HG02981 (cell line): ENCODE data around the gene ABCA12.

Source experiments
- ATAC-seq: cut with Tn5 transposase; IDR thresholded peaks from one replicate; pipeline ENCODE4 v1.9.1; 2021; ENCODE audit warnings: mild to moderate bottlenecking, moderate library complexity; ENCODE audit not compliant: unreplicated experiment

ABCA12 gene

DNA sequence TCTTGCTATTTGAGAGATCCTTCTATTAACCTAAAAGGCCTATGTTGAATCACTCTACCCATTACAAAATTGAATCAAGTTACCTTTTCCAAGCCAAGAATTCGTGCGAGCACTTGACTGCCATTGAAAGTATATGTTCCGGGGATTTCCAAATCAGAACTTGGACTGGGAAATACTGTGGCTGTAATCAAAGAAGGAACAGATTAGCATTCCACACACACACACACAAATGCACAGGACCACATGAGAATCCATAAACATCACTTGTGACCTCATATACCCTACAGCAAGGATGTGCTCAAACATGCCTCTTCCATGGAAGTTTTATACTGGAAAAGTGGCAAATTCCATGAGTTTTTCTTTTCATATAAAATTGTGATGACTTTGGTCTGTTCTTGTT is 86.0 kb downstream of the ABCA12 start:
- ATAC-seq = no peak

GRCh38 chr2:215049341-215049740 is 89.1 kb downstream of the ABCA12 start:
- no peak for ATAC-seq

DNA sequence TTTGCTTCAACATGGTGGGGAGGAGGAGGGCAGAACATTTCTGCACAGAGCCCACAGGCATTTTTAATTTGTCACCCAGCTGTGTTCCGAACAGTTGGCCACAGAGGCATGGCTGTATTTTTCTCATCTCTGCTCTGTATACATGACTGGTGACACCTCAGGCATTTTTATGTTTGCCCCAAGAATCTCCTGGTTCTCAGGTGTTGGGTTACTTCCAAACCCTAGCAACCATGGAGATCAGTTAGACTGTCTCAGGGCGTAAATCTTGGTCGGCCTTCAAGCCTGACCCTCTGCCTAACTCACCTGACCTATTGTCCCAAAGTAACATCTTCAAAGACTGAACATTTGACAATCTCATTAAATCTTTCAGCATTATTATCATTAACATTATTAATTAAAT is 100.0 kb downstream of the ABCA12 start:
- ATAC-seq = no peak

DNA sequence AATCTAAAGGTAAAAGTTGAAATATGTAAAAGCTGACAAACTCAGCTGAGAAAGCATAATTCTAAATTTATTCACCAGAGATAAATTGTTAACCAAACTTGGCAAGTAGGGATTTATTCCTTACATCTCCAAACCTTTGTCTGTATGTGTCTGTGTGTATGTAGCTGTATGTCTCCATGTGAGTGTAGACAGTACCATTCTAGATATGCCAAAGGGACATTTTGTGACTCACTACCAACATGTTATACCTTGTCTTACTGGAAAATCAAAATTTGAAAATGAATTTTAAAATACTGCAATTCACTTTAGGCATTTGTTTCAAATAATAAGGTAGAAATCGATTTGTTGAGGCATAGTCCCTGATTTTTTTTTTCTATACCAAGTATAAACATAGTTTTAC is 102.1 kb downstream of the ABCA12 start:
- no peak for ATAC-seq

- ATAC-seq = no peak
Observed at GRCh38 chr2:215034154-215034553, 104.3 kb downstream of the ABCA12 start.

- ATAC-seq = no peak
Observed at GRCh38 chr2:215032153-215032552, 106.3 kb downstream of the ABCA12 start.

DNA sequence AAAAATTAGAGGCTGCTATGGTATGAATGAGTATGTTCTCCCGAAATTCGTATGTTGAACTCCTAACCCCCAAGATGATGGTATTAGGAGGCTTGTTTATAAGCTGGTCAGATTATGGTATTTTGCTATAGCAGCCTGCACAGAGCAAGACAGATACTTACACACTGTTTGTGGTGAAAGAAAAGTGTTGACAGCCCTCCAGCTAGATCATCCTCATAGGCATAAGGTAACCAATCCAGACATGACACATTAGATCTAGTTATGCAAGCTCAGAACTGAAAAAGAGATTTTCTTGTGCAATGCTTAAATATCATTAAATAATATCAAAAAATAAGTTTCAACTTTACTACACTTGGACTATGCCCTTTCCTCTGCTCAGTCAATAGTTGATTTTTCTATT is 107.1 kb downstream of the ABCA12 start:
- ATAC-seq = no peak

- no peak for ATAC-seq
Observed at GRCh38 chr2:215029936-215030335, 108.5 kb downstream of the ABCA12 start.

DNA sequence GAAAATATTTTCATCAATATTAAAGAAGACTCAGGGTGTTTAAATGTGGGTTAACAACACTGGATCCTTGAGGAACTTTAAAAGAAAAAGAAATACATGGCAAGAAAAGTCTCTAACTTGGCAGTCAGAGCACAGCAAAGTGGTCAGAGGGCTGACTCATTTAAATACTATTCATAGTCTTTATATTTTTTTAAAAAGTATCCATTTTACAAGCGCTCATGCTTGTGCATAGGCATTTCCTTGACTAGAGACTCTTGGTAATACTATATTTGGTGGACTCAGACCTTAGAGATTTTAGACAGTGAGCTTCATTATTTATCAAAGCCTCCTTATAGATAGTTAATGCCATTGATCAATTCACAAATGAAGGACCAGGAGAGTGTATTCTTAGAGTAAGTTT is 110.2 kb downstream of the ABCA12 start:
- no peak for ATAC-seq

DNA sequence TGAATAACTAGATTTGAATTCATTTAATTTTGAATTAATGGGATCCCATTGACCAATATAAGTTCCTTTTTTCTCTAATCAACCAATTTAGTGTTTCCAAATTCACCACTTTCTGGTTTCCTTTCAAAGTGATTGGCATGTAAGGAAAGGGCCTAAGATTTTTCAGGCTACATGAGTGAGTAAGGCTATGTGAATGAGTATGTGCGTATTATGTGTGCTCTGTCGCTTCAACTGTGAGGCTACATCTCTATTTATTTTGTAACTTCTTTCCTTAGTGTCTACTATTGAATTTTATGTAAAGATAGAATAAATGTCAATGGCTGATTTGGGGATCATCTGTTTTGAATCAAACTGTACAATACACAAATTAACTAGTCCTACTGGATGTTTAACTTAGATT is 110.6 kb downstream of the ABCA12 start:
- ATAC-seq = no peak

- no peak for ATAC-seq
Observed at GRCh38 chr2:215022910-215023309, 115.5 kb downstream of the ABCA12 start.

DNA sequence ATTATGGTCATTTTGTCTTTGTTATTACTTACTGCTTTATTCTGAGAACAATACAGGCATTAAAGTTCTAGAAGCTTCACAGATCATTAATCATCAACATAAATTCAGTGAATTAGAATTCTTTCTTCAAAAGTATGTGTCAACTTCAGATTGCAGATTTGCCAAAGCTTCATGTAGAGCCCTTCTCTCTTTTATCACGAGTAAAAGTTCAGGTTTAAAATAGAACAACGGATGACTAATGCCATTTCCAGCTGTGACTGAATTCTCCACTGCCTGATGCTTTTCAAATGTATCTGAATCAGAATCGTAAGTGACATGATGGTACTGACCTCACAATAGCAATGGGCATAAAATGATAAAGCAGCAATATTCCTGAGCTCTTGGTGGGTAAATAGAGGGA is 116.0 kb downstream of the ABCA12 start:
- no peak for ATAC-seq

GRCh38 chr2:215020283-215020682 is 118.1 kb downstream of the ABCA12 start:
- ATAC-seq = no peak

DNA sequence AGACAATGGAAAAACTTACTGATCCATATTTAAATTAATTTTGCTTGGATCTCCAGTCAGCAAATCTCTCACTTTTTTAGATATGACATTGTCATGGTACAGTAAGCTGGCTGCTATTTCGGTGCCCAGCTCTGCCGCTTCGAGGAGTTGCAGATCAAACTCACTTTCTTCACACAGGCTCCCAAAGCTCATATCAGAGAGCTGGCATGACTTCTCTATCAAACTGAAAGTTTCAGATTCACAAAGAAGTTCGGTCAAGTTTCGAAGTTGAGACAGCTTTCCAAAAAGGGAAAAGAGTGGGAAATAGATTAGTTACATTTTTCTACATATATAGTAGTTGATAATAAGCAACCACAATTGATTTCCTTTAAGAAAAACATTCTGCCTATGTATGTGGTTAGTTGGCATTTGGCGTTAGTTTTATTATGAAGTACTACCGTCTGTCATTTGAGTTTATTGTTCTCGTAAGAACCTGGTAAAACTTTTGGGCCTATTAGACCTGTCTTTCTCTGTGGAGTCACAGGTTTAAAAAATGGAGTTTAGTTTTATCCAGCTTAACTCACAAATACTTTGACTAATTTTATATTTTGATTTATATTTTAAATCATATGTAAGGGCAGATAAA is 118.8 kb downstream of the ABCA12 start:
- no peak for ATAC-seq

DNA sequence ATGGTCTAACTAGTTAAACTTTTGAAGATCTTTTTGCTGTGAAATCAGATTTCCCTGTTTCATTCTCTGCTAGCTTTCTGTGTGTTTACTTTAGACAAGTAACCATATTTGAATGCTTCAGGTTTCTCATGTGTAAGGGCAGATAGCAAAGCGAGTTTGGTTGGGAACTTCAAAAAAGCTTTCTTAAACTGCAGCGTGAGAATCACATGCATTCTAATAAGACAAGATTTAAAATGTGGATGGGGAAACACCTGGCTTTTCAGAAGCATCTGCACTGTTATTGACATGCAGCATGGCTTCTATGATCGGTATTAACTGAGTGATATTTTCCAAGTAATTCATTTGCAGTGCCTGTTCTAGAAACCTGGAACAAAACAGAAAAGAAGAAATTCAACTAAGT is 119.3 kb downstream of the ABCA12 start:
- no peak for ATAC-seq

DNA sequence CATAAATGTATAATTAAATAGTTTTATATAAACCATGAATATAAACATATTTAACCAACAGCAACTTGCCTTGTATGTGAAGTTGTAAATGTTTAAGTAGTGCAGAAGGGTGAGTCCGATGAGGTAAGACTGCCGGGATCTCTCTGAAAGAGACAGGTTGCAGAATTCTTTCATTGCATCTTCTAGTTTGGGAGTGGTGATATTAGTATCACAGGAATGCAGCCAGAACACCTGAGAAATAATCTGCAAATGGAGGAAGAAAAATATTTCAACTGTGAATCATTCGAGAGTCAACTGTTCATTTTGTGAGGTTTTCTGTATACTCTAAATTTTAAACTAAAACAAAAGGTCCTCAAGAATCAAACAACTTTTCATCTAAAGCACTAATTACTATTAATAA is 123.0 kb downstream of the ABCA12 start:
- no peak for ATAC-seq

GRCh38 chr2:215010390-215010789 is 128.0 kb downstream of the ABCA12 start:
- ATAC-seq = no peak

GRCh38 chr2:215003001-215003400 is 135.4 kb downstream of the ABCA12 start:
- no peak for ATAC-seq

GRCh38 chr2:215002500-215002899 is 135.9 kb downstream of the ABCA12 start:
- ATAC-seq = no peak

- no peak for ATAC-seq
Observed at GRCh38 chr2:215000721-215001120, 137.7 kb downstream of the ABCA12 start.

DNA sequence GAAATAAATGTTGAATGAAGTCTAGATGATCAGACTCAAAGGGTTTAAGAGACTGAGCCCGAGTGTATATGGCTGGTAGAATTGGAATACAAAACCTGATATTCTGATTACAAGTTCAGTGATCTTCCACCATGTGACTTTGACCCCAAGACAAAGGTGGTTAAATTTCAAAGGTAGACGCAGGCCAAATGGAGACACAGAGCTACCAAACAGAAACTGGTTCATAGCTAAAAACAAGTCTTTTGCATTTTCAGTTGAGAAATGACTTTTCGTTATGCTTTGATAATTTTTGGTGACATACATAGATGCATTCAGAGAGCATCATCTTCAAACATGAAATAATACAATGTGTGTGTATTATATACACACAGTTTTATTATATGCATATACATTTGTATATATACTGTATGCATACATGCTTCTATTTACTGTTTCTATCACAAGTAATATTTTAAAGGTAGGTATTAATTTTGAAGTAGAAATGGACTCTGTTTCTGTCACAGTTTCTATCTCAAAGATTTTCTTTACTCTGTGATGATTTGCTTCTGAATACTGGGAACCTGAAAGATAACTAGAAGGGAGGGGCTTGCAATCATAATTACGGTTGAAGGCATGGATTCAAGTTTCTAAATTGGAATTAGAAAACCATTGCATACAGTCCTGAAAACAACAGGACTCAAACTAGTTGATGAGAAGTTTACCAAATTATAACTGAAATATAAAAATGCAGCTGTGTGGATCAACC is 142.3 kb downstream of the ABCA12 start:
- ATAC-seq = peak; percentile 97

DNA sequence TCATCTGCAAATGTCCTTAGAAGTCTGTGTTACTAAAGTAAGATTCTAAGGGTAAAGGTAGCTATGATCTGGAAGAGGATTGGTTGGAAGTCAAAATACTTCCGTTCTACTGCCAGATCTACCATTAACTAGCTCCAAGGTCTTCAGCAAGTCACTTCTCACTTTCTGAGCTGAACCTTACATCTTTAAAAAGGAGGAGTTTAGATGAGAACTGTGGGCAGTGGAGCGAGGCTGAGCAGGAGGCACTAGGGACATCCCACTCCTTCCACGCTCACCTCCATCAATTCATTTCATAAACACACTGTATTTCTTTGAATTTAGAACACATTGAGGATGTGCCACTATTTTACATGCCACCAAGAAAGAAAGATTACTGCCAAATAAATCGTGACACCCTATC is 143.0 kb downstream of the ABCA12 start:
- ATAC-seq = no peak

DNA sequence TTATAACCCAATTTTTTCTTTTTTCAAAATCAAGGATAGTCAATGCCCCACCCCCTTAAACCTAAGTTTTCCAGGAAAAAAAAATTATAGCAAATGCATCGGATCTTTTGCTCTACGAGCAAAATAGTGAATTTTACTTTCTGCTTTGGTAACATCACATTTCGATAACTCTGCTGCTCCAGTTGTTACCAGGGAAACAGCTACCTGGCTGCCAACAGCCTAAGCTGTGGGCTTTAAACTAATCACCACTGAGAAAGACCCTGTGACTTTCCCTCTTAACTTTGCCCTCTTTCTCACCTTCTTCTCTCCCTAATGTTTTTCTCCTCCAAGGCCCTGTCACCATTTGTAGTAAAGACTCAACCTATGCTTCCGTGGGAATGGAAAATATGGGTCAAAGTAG is 145.5 kb downstream of the ABCA12 start:
- ATAC-seq = no peak
